Kidney (tissue), 14 donors: ENCODE results near the gene UBIAD1. TPM values are rescaled to one million over a fixed set of nuclear protein-coding genes. Genes with fewer than 3 reads are reported as not detected.

ENCODE experiments used
- DNase-seq, 5 donors: peaks; one replicate each; pipeline ENCODE4 v3.0.0-alpha.2; 2013 to 2020
- FAIRE-seq: peaks from 2 replicates; lab custom pipeline; 2012; peaks lifted over from hg19 to GRCh38; lab: Jason Lieb, UNC
- H3K27ac ChIP-seq, 2 donors: one replicate each; pipeline ENCODE4 v1.7.0; 2013; ENCODE audit warnings: low read depth in 2 of 2, low read length in 2 of 2, inconsistent platforms in 1 of 2
- H3K27me3 ChIP-seq: one replicate; pipeline ENCODE4 v1.7.1; 2013; ENCODE audit warnings: low read length, inconsistent platforms; ENCODE audit not compliant: control insufficient read depth, insufficient read depth
- H3K36me3 ChIP-seq, 3 donors: one replicate each; pipeline versions ENCODE4 v1.7.0 to v1.7.1; 2013; ENCODE audit warnings: low read length in 3 of 3, control low read depth in 1 of 3, inconsistent platforms in 1 of 3; ENCODE audit not compliant: insufficient read depth in 3 of 3, control insufficient read depth in 2 of 3
- H3K4me1 ChIP-seq, 3 donors: one replicate each; pipeline versions ENCODE4 v1.7.0 to v1.7.1; 2013; ENCODE audit warnings: low read length in 3 of 3, inconsistent platforms in 1 of 3, low read depth in 1 of 3; ENCODE audit not compliant: control insufficient read depth in 2 of 3, insufficient read depth in 2 of 3
- H3K4me3 ChIP-seq, 3 donors: one replicate each; pipeline versions ENCODE4 v1.7.0 to v1.8.1; 2013; ENCODE audit warnings: low read length in 3 of 3, control low read depth in 1 of 3, inconsistent platforms in 1 of 3
- H3K9ac ChIP-seq, 3 donors: one replicate each; pipeline versions ENCODE4 v1.7.0 to v1.7.1; 2013; ENCODE audit warnings: low read length in 3 of 3, control low read depth in 1 of 3, inconsistent platforms in 1 of 3
- H3K9me3 ChIP-seq, 3 donors: one replicate each; pipeline versions ENCODE4 v1.7.0 to v1.7.1; 2013; ENCODE audit warnings: low read length in 3 of 3, control low read depth in 1 of 3, inconsistent platforms in 1 of 3; ENCODE audit not compliant: control insufficient read depth in 2 of 3, insufficient read depth in 1 of 3
- intact Hi-C: fragments of 100-400 bp; cut with DNase I; formaldehyde crosslinking; loops from one replicate; pipeline ENCODE4 v1.11.1; 2022
- polyA plus RNA-seq: library from polyadenylated mRNA; stranded (reverse); fragments of 350-450 nt; fragmentation: Illumina TruSeq; extraction: RNeasy Lipid Tissue Mini Kit (QIAGEN cat#74804); gene quantifications from one replicate; pipeline ENCODE4 v1.2.3, GENCODE V29; 2014; ENCODE audit warnings: low read depth, low replicate concordance; ENCODE audit not compliant: insufficient read depth
- total RNA-seq: library from RNA; stranded (reverse); fragmentation: NEBNext Ultra II Directional; extraction: Animal tissue kit (Norgen Biotek cat#: 25700); gene quantifications from one replicate; pipeline ENCODE4 v1.2.1, GENCODE V29; 2021
- TF ChIP-seq, protein P1 (sequence below): IDR thresholded peaks from 3 replicates; pipeline ENCODE4 v1.5.1; 2012; ENCODE audit warnings: mild to moderate bottlenecking, moderate library complexity, borderline replicate concordance; ENCODE audit not compliant: insufficient read depth; ENCODE audit errors: extremely low read depth
- donor health status: control.
- donor health status: control.
- donor health status: control.
- donor health status: control.
- donor health status: control.
- donor health status: DM: yes; HTN: yes; CAD: no.
- donor health status: Normal renal cell carcinoma (clear cell type).

The UBIAD1 gene
- total and polyA plus RNA-seq, 2 donors from 2014 or later: 5.6 to 14.0 TPM

DNA sequence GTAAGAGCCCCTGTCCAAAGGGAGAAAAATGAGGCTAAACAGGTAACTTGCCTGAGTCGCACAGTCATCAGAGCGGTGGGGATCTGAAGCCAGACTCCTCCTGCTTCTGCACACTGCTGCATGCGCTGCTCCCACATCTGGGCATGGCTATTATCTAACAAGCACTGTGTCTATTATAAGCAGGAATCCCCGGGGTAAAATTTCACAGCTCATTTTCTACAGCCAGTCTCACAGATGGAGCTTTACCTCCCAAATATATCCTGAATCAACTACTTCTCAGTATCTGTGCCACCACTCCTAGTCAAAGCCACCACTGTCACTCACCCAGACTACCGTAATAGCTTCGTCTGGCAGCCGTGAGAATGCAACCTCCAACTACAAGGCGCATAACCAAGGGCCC is 20.5 kb upstream of the UBIAD1 start:
- no peaks in the 10 kb centered on the region for H3K9me3 ChIP-seq

DNA sequence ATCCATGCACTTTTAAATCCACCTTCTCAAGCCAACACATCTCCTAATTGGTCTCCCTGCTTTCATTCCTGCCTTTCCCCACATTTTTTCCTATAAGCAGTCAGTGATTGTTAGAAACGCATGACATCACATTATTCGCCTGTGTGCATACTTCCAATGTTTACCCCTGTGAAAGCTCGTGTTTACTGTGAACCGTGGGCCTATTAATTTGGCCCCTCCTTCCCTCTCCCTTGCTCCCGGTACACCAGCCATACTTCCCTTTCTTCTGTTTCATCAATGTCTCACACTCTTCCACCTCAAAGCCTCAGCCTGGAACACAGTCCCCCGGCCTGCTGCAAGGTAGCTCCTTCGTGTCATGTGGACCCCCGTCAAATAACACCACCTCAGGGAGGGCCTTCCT is 19.8 kb upstream of the UBIAD1 start:
- peaks cover 8 to 48% (median 43%) of the 10 kb centered on the region in 3 donors for H3K36me3 ChIP-seq
- no peak overlapping the region for H3K27ac ChIP-seq
- H3K9me3 ChIP-seq: no peaks in the 10 kb centered on the region
- DNase-seq: no peak
- H3K9ac ChIP-seq: no peak overlapping the region
- H3K4me3 ChIP-seq: no peak overlapping the region
- intact Hi-C loops: no loop called here
- FAIRE-seq: no peak
- H3K4me1 ChIP-seq: peaks cover 0 to 5% (median 0%) of the 10 kb centered on the region in 3 donors
- no peaks in the 10 kb centered on the region for H3K27me3 ChIP-seq
- TF ChIP-seq, protein P1, sequence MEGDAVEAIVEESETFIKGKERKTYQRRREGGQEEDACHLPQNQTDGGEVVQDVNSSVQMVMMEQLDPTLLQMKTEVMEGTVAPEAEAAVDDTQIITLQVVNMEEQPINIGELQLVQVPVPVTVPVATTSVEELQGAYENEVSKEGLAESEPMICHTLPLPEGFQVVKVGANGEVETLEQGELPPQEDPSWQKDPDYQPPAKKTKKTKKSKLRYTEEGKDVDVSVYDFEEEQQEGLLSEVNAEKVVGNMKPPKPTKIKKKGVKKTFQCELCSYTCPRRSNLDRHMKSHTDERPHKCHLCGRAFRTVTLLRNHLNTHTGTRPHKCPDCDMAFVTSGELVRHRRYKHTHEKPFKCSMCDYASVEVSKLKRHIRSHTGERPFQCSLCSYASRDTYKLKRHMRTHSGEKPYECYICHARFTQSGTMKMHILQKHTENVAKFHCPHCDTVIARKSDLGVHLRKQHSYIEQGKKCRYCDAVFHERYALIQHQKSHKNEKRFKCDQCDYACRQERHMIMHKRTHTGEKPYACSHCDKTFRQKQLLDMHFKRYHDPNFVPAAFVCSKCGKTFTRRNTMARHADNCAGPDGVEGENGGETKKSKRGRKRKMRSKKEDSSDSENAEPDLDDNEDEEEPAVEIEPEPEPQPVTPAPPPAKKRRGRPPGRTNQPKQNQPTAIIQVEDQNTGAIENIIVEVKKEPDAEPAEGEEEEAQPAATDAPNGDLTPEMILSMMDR: no peak

More for the DNA sequence above, 20.5 kb upstream of the UBIAD1 start:
- H3K9ac ChIP-seq: no peak overlapping the region
- peaks cover 0 to 5% (median 0%) of the 10 kb centered on the region in 3 donors for H3K4me1 ChIP-seq
- no peaks in the 10 kb centered on the region for H3K27me3 ChIP-seq
- DNase-seq (no peak), FAIRE-seq (no peak)
- H3K36me3 ChIP-seq: peaks cover 8 to 49% (median 45%) of the 10 kb centered on the region in 3 donors
- H3K27ac ChIP-seq: no peak overlapping the region
- intact Hi-C loops: no loop called here
- TF ChIP-seq, protein P1: no peak
- H3K4me3 ChIP-seq: no peak overlapping the region

DNA sequence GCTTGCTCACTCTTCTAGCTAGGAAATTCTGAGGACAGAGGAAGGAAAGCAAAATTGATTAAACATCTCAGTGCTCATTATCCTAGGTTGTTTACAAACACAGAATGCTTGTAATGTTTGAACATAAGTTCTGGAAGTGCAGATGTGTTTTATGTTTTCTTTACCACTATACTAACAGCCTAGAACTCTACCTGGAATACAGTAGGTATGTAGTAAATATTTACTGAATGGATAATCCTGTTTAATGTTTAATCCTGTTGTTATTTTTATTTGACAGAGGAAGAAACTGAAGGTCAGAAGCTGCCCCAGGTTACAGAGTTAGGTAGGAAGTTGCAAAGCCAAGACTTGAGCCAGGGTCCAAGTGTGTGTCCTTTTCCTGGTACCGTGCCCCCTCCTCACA is 16.7 kb upstream of the UBIAD1 start:
- DNase-seq: no peak
- H3K4me3 ChIP-seq: no peak overlapping the region
- peaks cover 7 to 62% (median 42%) of the 10 kb centered on the region in 3 donors for H3K36me3 ChIP-seq
- FAIRE-seq: no peak
- intact Hi-C loops: no loop called here
- H3K9me3 ChIP-seq: no peaks in the 10 kb centered on the region
- H3K27me3 ChIP-seq: no peaks in the 10 kb centered on the region
- H3K9ac ChIP-seq: no peak overlapping the region
- peaks cover 0 to 5% (median 0%) of the 10 kb centered on the region in 3 donors for H3K4me1 ChIP-seq
- TF ChIP-seq, protein P1: no peak
- no peak overlapping the region for H3K27ac ChIP-seq
